HG03175 (cell line): ENCODE data around the gene FTH1.
A peak's percentile ranks its signal among the peaks of the same experiment; 100 is the strongest.
"Not testable (repeated sequence)": the region's sequence is repeated elsewhere in the genome, so short reads cannot be mapped to it uniquely, and the experiment has no call there.

Experiments used
- ATAC-seq: cut with Tn5 transposase; IDR thresholded peaks from one replicate; pipeline ENCODE4 v1.9.1; 2021; ENCODE audit warnings: mild to moderate bottlenecking, moderate library complexity; ENCODE audit not compliant: unreplicated experiment

The FTH1 gene

DNA sequence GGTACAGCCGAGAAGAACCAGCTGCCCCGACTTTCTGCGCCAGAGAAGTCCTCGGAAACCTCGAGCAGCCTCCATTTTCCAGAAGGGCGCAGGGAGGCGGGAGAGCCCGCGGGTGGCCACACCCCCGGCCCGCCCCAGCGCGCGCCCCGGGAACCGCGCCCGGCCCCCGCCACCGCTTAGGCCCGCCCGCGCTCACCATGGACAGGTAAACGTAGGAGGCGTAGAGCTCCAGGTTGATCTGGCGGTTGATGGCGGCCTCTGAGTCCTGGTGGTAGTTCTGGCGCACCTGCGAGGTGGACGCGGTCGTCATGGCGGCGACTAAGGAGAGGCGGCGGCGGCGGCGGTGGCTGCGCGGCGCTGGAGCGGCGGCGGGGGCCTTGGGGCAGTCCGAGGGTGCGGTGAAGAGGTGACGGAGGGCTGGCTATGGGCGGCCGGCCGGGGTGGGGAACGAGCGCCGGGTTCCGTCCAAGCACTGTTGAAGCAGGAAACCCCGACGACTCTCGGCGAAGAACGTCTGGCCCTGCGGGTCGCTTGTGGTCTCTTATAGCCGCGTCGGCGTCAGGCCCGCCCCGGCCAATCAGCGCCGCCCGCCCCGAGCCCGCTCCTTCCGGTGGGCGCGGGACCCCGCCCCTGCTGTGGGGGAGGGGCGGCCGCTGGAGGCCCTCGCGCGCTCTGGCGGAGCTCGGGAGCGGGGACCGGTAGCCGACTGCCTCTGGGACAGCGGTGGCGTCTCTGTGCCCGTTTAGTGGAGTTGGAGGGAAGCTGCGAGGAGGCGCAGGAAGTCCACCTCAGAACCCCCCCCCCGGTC, at the start of gene FTH1:
Gene FTH1 (minus strand): TSS at position 519 of the 808 bp plus-strand sequence. CDS start 209 bp downstream, at position 310.
- peak; percentile 52 for ATAC-seq

DNA sequence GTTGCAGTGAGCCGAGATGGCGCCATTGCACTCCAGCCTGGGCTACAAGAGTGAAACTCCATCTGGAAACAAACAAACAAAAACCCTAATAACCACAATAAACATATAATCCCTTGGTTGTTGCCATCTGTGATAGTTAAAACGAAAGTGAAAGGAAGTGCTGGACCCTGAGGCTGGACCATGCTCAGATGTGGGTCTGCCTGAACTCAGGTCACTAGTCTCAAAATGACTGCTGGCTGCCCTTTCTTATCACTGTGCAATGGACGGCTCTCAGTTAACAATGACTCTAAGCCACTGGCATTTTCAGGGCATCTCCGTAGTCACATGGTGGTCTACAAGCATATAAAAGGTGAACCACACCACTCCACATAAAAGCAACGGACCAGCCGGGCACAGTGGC, 48.2 kb upstream of the FTH1 start:
- ATAC-seq = no peak

DNA sequence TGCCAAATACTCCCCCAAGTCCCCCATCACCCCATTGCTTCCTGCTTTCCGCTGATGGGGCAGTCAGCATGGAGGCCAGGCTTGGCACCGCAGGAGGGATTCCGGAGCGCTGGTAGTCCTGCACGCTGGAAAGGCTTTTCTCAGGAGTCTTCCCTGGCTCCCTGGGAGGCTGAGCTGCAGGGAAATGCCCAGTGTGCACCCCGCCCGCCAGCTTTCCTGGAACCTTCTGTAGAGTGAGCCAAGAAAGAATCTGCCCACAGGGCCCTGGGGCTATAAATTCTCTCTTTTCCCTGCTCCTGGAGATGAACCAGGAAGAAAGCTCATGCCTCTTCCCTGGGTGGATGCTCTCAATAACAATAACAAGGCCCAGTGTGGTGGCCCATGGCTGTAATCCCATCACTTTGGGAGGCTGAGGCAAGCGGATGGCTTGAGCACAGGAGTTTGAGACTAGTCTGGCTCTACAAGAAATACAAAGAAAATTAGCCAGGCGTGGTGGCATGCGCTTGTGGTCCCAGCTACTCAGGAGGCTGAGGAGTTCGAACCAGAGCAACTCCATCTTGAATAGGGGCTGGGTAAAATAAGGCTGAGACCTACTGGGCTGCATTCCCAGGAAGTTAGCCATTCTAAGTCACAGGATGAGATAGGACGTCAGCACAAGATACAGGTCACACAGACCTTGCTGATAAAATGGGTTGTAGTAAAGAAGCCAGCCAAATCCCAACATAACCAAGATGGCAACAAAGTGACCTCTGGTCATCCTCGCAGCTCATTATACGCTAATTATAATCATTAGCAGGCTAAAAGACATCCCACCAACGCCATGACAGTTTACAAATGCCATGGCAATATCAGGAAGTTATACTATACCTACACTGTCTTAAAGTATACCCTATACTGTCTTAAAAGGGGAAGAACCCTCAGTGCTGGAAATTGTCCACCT, 46.4 kb upstream of the FTH1 start:
- ATAC-seq = no peak

DNA sequence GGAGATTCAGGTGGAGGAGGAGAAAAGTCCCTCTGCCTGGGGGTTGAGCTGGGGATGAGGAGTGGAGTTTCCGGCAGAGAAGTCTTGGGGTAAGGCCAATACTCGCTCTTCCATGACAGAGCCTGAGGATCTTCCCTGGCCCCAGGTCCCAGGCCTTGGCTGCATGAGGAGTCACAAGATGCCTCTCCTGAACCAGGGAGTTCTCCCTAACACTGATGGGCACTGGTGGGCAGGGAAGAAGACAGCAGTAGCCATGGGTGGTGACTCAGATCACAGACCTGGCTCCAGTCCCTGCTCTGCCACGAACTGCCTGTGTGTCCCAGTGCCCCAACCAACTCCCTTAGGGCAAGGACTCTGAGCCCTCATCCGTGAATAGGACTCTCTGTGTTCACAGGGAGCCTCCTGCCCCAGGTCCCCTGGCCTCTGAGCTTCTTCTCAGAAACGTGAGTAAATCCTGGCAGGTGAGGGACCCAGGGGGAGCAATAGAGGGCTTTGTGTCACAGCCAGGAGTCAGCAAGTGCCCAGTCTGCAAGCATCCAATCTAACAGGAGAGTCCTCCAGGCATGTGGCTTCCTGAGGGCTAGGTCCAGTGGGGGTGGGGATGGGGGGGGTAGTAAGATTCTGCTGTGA, 45.5 kb upstream of the FTH1 start:
- no peak for ATAC-seq

DNA sequence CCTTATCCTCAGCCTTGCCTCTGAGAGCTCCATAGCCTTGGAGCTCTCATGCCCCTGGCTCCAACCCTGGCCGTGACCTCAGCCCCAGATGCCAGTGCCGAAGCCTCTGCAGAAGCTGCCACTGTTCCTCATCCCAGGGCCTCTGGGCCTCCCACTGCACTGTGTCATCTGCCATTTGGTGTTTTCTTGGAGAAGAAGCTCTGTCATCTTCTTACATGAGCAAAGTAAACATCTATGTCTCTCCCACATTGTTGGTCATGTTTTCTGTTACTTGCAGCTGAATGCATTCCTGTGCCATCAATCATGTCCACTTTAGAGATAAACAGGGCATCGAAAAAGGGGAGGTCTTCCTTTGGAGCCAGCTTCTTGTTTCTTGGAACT, 45.0 kb upstream of the FTH1 start:
- ATAC-seq = no peak

DNA sequence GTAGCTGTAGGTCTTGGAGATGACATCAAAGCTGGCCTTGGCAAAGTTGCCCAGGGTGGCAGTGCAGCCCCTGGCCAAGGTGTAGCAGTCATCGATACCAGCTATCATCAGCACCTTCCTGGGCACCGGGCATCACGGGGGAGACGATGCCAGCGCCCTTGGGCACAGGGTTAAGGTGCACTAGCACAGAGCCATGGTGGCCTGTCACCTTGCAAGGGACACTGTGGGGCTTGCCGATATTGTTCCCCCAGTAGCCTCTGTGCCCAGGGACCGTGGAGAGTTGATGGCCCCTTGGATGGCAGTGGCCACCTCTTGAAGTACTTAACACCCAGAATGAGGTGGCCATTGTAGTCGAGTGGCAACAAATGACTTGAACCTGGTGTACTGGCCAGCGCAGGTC, 44.4 kb upstream of the FTH1 start:
- no peak for ATAC-seq

DNA sequence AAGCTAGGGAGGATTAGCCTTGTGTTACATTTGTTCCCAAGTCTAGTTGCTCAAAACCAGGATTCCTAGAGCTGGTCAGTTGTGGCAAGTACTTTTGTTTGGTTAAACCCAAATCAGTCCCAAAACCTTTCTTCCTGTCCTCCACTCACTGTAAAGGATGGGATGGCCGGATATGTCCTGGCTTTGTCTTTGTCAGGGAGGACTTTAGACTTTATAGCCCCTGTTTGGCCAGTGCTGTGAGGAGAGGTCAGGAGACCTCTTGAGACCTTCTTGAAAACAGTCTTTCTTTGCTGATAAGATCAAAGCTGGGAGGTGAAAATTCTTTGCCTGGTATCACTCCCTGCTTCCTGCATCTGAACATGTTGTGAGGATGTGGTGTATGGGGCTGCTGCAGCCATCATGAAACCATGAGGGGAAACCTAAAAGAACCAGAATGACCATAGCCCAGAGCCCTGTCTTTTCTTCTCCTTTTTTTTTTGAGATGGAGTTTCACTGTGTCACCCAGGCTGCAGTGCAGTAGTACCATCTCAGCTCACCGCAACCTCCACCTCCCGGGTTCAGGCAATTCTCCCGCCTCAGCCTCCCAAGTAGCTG, 43.6 kb upstream of the FTH1 start:
- no peak for ATAC-seq

DNA sequence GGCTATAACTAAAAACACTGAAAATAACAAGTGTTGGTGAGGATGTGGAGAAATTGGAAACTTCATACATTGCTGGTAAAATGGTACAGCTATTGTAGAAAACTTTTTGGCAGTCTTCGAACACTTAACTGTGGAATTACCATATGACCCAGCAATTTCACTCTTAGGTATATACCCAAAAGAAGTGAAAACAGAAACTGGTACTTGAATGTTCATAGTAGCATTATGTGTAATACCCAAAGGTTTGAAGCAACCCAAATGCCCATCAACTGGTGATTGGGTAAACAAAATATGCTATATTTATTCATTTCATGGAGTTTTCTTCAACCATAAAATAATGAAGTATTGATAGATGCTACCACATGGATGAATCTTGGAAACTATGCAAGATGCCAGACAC, 40.8 kb upstream of the FTH1 start:
- no peak for ATAC-seq

DNA sequence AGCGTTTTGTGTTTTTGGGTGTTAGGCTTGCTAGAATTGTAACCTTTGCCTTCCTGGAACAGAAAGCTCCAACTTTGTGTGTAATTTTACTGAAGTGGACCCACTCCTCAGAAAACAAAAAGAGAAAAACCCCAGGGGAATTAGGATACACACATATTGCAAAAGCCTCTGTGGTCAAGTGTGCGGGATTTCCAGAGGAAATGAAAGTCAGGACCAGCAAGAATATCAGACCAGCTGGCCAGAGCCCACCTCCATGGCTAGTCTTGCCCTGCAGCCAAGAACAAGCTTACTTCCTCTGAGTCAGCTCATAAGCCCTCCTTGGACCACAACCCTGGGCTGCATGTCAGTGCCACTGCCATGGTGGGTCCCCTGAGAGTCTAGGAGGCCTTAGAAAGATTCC, 37.0 kb upstream of the FTH1 start:
- no peak for ATAC-seq

DNA sequence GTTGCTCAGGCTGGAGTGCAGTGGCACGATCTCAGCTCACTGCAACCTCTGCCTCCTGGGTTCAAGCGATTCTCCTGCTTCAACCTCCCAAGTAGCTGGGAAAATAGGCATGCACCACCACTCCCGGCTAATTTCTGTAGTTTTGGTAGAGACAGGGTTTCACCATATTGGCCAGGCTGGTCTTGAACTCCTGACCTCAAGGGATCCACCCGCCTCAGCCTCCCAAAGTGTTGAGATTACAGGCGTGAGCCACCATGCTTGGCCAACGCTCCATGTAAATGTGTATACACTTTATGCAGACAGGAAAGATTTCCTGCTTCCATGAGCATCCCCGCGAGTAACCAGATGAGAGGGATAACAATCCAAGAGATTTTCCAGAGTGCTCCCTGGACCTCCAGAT, 34.8 kb upstream of the FTH1 start:
- not testable (repeated sequence) for ATAC-seq

DNA sequence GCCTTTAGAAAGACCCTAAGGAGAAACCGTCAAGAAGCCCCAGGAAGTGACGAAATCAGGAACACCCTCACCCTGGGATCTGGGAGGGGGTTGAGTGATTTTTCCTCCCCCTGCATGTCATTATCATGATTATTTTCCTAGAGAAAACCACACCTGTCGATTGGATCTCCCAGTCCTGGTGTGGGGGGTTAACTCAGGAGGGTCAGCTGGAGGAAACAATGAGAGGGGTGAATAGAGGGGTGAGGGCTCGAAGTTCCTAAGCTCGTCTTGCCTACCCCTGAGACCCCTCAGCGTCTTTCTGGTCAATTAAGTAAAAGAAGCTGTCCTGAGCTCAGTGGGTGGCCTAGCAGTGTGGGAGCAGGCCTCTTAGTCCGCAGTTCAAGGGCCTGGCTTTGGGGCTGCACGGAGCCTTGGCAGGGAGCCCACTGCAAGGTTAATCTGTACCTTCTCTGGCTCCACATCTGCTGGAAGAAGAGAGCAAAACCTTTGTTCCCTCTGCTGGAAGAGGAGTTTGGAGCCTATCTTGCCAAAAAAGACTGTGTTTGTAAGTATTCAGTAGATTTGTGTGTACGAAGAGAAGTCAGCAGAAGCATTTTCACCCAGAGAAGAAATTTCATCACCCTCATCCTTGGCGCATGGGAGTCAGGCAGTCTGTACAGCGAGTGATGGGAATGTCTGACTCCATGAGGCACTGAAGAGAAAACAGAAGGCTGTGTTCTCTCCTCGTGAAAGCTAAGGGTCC, 34.2 kb upstream of the FTH1 start:
- ATAC-seq = no peak

DNA sequence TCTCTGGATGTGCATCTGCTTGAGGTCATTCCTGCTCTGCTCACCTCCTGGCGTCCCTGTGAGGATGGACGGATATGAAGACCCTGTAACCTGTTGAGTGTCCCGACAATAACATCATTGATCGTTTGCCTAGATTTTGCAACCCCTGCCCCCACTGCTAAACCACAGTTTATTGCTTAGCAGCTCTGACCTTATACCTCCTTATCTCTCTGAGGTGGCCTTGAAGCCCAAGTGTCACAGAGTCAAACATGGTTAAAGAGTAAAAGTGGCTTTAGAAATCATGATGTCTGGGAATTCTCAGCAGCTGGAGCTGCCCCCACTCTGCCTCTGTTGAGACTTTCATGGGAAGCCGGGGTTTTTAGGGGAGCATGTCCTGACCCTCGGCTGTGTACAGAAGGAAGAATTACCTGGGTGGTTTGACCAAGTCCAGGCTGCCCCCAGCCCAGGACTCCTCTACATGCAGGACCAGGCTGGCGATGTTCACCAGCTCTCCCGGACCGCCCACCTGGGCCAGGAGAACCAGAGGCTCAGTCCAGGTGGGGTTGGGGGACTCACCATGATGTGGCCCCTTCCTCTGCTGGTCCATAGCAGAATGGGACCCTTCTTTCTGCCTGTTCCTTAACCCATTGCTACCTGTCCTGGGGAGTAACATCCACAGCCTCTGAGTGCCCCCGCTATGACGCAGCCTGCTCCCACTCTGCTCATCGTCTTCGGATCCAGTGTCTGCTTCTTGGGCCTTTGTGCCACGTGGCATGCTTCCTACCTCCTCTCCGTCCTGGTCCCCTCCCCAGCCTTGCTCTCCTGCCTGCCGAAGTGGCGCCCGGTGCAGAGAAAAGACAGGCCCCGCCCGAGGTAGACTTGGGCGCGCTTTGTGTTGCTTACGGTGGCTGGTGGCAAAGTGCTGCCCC, 33.4 kb upstream of the FTH1 start:
- no peak for ATAC-seq

DNA sequence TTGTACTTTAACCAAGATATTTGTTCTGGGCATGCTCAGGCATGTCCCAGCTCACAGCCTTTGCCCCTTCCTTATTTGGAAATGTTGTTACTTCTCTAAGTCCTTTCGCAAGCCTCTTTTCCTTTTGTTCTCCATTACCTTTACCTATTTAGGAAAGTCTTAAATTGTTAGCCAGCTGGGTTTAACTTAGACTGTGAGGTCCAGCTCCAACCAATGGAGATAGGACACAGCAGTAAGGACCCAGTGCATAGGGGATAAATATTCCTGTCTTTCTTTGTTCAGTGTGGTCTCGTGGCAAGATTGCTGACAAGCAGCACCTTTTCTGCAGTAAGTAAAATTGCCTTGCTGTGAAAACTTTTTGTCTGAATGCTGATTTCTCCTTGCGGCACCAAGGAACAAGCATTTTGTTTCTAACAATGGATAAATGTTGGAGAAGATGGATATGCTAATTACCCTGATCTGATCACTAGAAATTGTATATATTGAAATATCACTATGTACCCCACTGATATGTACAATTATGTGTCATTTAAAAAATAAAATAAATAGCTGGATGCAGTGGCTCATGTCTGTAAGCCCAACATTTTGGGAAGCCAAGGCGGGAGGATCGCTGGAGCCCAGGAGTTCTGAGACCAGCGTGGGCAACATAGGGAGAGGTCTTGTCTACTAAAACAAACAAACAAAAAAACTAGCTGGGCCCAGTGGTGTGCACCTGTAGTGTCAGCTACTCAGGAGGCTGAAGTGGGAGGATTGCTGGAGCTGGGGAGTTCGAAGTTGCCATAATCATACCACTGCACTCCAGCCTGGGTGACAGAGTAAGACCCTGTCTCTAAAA, 31.9 kb upstream of the FTH1 start:
- no peak for ATAC-seq

DNA sequence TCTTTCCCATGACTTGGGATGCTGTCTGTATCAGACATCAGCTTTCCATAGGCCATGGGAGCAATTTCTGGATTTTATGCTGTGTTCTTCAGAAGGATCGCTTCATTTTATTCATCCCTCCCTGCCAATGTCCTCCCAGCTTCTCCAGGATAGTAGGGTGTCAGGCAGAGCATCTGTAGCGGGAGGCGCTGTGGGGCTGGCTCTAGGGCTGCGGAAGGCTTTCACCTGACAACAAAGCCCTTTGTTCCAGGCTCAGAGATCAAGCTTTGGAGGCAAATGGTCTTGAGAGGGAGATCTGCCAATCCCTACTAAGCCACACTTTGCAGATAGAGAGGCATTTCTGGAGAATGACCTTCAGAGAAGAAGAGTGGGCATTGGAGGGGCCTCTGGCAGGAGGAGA, 29.5 kb upstream of the FTH1 start:
- ATAC-seq = no peak

DNA sequence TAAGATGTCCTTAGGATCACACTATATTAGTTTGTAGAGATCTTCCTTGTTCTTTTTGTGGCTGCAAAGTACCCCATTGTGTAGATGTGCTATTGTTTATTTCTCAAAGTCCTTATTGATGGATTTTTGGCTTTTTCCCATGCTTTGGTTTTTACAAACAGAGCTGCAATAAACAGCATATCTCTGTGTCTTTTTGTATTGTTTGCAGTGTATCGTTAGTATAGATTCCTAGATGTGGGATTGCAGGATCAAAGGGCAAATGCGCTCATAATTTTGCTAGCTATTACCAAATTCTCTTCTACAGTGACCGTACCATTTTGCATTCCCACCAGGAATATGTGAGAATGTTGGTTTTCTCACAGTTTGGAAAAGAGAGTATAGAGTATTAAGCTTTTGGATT, 27.5 kb upstream of the FTH1 start:
- no peak for ATAC-seq

DNA sequence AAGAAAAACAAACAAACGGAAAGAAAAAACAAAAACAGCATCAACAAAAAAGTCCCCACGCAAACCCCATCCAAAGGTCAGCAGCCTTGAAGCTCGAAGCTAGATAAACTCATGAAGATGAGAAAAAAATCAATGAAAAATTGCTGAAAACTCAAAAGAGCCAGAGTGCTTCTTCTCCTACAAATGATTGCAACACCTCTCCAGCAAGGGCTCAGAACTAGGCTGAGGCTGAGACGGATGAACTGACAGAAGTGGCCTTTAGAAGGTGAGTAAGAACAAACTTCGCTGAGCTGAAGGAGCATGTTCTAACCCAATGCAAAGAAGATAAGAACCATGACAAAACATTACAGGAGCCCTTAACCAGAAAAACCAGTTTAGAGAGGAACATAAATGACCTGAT, 18.4 kb upstream of the FTH1 start:
- ATAC-seq = no peak

DNA sequence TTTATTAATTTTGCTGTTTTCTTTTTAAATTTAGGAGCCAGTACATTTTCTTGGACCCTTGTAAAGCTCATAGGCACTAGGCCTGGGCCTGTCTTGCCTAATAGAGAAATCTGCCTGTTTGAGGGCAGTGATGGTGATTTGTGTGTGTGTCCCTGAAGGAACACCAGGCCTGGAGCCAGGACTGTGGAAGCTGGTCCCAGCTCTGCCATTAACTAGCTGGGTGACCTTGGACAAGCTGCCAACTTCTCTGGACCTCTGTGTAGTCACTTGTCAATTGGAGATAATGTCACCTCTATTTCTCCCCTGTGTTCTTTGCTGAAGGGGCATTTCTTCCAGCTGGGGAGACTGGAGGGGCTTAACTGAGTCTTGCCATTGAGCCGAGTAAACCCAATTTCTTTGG, 16.0 kb upstream of the FTH1 start:
- ATAC-seq = no peak

DNA sequence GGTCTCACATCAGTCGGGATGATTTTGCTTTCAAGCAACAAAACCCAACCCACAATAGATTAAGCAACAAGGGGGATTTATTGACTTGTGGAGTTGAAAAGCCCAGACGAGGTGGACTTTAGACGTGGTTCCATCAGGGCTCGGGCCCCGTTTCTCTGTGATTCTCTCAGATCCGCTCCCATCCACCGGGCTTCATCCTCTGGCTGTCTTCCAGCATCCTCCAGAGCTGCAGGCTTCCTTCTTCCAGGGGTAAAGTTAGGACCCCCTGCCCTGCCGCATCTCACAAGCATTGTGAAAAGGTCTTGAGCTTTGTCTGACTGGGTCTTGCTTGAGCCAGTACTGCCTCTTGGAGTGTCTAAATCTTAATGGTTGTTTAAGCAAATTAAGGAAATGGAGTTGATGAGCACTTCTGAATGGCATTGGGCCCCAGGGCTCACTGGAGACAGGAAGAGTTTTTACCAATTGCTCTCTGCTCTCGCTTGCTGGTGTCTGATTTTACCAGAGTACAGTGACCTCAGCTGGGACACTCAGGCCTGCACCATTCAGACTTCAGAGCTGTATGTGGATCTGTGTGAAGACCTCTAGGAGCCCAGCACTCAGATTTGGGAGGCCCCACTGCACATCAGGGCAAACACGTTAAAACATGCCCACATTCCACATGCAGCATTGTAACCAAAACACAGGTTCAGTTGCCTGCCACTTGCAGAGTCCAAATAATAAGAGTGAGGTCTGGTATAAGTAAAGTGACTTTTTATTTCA, 13.5 kb upstream of the FTH1 start:
- no peak for ATAC-seq
